ENCODE data around the gene MYO9B.

MYO9B gene

GRCh38 chr19:17165715-17166114 lies 90.1 kb downstream of the MYO9B start:
- TF ChIP-seq CTCF (IDR thresholded peaks at IDR 0.05; ENCODE audit: low read depth, low read length, missing control alignments), result no peak
- in situ Hi-C loops (cut with HindIII; ENCODE audit: low pct_ligation_motif_present, low sequenced_read_pairs), result no loop called here
- H3K4me3 ChIP-seq (ENCODE audit: low read depth, low read length), result no peak overlapping the region
- no peak overlapping the region for H3K27ac ChIP-seq
- no peaks in the 10 kb centered on the region for H3K27me3 ChIP-seq (replicated peaks)
- no peak for DNase-seq
- peaks cover 76% of the 10 kb centered on the region for H3K36me3 ChIP-seq (replicated peaks)

- Histone ChIP-seq H3K27me3 (replicated peaks) (no peaks in the 10 kb centered on the region), H3K27ac (no peak overlapping the region), H3K36me3 (replicated peaks) (peaks cover 74% of the 10 kb centered on the region), H3K4me3 (ENCODE audit: low read depth, low read length) (no peak overlapping the region)
- TF ChIP-seq CTCF (IDR thresholded peaks at IDR 0.05; ENCODE audit: low read depth, low read length, missing control alignments), result no peak
- in situ Hi-C loops (cut with HindIII; ENCODE audit: low pct_ligation_motif_present, low sequenced_read_pairs), result no loop called here
- DNase-seq, result no peak
Measured at GRCh38 chr19:17170538-17171297, 95.1 kb downstream of the MYO9B start.

- no peak overlapping the region for H3K4me3 ChIP-seq (ENCODE audit: low read depth, low read length)
- in situ Hi-C loops (cut with HindIII; ENCODE audit: low pct_ligation_motif_present, low sequenced_read_pairs), result no loop called here
- H3K27me3 ChIP-seq (replicated peaks), result no peaks in the 10 kb centered on the region
- TF ChIP-seq CTCF (IDR thresholded peaks at IDR 0.05; ENCODE audit: low read depth, low read length, missing control alignments), result no peak
- DNase-seq, result no peak
- H3K27ac ChIP-seq, result no peak overlapping the region
- peaks cover 76% of the 10 kb centered on the region for H3K36me3 ChIP-seq (replicated peaks)
Measured at GRCh38 chr19:17171874-17172273, 96.3 kb downstream of the MYO9B start.

GRCh38 chr19:17172624-17173345 lies 97.2 kb downstream of the MYO9B start:
- no peak for TF ChIP-seq CTCF (IDR thresholded peaks at IDR 0.05; ENCODE audit: low read depth, low read length, missing control alignments)
- DNase-seq, result no peak
- in situ Hi-C loops (cut with HindIII; ENCODE audit: low pct_ligation_motif_present, low sequenced_read_pairs), result no loop called here
- Histone ChIP-seq H3K27ac (no peak overlapping the region), H3K36me3 (replicated peaks) (peaks cover 73% of the 10 kb centered on the region), H3K27me3 (replicated peaks) (no peaks in the 10 kb centered on the region), H3K4me3 (ENCODE audit: low read depth, low read length) (no peak overlapping the region)

- in situ Hi-C loops (cut with HindIII; ENCODE audit: low pct_ligation_motif_present, low sequenced_read_pairs), result no loop called here
- Histone ChIP-seq H3K36me3 (replicated peaks) (peaks cover 70% of the 10 kb centered on the region), H3K27ac (no peak overlapping the region), H3K4me3 (ENCODE audit: low read depth, low read length) (no peak overlapping the region), H3K27me3 (replicated peaks) (no peaks in the 10 kb centered on the region)
- DNase-seq, result no peak
- no peak for TF ChIP-seq CTCF (IDR thresholded peaks at IDR 0.05; ENCODE audit: low read depth, low read length, missing control alignments)
Measured at GRCh38 chr19:17178291-17178690, 102.7 kb downstream of the MYO9B start.

Data from brain microvascular endothelial cell (primary cell).